Testis (tissue), 2 donors: ENCODE measurements around the gene RNF227.

Experiments
- POLR2A ChIP-seq: fragments of 450-650 bp; IDR thresholded peaks from one replicate; pipeline ENCODE4 v1.6.1; 2017; ENCODE audit warnings: antibody characterized with exemption, mild to moderate bottlenecking, moderate library complexity
- TF ChIP-seq, protein P1 (sequence below), 3 experiments: fragments of 450-650 bp in 2 of 3; fragments of 200-600 bp in 1 of 3; sonication (generic) in 1 of 3; IDR thresholded peaks; one replicate each; pipeline ENCODE4 v1.5.1; 2016 to 2019; ENCODE audit warnings: antibody characterized with exemption in 3 of 3, mild to moderate bottlenecking in 2 of 3, moderate library complexity in 1 of 3

DNA sequence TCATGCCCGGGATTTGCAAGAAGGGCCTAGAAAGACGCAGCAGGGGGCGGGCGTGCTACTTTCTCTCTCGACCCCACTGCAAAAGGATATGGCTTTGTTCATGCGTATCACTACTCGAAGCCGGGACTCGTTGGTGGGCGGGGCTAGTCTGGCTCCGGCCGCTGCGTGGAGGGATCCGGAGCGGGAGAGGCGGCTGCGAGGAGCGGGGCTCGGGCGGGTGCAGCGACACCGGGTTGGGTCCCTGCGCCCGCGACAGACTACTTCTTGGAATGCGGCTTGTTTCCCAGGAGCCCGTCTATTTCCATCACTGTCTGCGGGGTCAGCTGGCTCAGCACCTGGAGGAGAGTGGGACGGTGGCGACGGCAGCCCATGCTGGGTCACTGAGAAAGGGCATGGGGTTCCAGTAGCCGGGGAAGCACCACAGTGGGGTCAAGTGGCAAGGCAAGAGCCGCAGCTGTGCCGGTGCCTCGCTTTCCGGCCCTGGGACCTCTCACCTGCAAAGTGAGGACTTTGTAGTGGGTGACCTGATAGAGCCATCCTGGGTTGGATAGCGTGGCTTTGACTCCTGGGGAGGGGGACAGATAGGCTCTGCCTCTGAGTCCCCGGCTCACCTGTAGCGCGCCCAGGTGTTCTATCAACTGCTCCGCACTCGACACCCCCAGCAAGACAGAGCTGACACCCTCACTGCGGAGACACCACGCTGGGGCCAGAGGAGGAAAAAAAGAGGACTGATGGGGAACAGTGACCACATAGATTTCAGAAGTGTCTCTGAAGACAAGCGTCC is 6.9 kb upstream of the RNF227 start:
- TF ChIP-seq, protein P1, sequence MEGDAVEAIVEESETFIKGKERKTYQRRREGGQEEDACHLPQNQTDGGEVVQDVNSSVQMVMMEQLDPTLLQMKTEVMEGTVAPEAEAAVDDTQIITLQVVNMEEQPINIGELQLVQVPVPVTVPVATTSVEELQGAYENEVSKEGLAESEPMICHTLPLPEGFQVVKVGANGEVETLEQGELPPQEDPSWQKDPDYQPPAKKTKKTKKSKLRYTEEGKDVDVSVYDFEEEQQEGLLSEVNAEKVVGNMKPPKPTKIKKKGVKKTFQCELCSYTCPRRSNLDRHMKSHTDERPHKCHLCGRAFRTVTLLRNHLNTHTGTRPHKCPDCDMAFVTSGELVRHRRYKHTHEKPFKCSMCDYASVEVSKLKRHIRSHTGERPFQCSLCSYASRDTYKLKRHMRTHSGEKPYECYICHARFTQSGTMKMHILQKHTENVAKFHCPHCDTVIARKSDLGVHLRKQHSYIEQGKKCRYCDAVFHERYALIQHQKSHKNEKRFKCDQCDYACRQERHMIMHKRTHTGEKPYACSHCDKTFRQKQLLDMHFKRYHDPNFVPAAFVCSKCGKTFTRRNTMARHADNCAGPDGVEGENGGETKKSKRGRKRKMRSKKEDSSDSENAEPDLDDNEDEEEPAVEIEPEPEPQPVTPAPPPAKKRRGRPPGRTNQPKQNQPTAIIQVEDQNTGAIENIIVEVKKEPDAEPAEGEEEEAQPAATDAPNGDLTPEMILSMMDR (IDR thresholded peaks at IDR 0.05) = no peak
- no peak for TF ChIP-seq POLR2A
